Fibroblast of upper back skin (primary cell): Measurements from ENCODE around the gene TSR1.
A peak's percentile ranks its signal among the peaks of the same experiment; 100 is the strongest.

Source experiments
- DNase-seq: peaks from one replicate; pipeline ENCODE4 v3.0.0-alpha.2; 2013

TSR1 gene

GRCh38 chr17:2368359-2368758 lies 32.1 kb upstream of the TSR1 start:
- DNase-seq, result no peak

- DNase-seq, result no peak
Measured at GRCh38 chr17:2366747-2367494, 30.7 kb upstream of the TSR1 start.

- no peak for DNase-seq
Measured at GRCh38 chr17:2365132-2365531, 28.9 kb upstream of the TSR1 start.

GRCh38 chr17:2364763-2365116 lies 28.5 kb upstream of the TSR1 start:
- no peak for DNase-seq

GRCh38 chr17:2363851-2364762 lies 27.9 kb upstream of the TSR1 start:
- DNase-seq, result no peak

- no peak for DNase-seq
Measured at GRCh38 chr17:2363318-2363717, 27.1 kb upstream of the TSR1 start.

- no peak for DNase-seq
Measured at GRCh38 chr17:2362881-2363280, 26.6 kb upstream of the TSR1 start.

GRCh38 chr17:2362416-2362815 lies 26.2 kb upstream of the TSR1 start:
- no peak for DNase-seq

GRCh38 chr17:2362016-2362415 lies 25.8 kb upstream of the TSR1 start:
- no peak for DNase-seq

- DNase-seq, result no peak
Measured at GRCh38 chr17:2361010-2361760, 24.9 kb upstream of the TSR1 start.

- no peak for DNase-seq
Measured at GRCh38 chr17:2357931-2358434, 21.7 kb upstream of the TSR1 start.

- no peak for DNase-seq
Measured at GRCh38 chr17:2357237-2357636, 21.0 kb upstream of the TSR1 start.

- no peak for DNase-seq
Measured at GRCh38 chr17:2354311-2354710, 18.1 kb upstream of the TSR1 start.

GRCh38 chr17:2351269-2351668 lies 15.0 kb upstream of the TSR1 start:
- DNase-seq, result no peak

GRCh38 chr17:2347805-2348685 lies 11.8 kb upstream of the TSR1 start:
- peak; percentile 73 for DNase-seq

- no peak for DNase-seq
Measured at GRCh38 chr17:2346475-2346874, 10.2 kb upstream of the TSR1 start.

GRCh38 chr17:2344528-2344927 lies 8.3 kb upstream of the TSR1 start:
- DNase-seq, result no peak

GRCh38 chr17:2343421-2343820 lies 7.2 kb upstream of the TSR1 start:
- DNase-seq, result no peak

GRCh38 chr17:2338315-2338657 lies 2.0 kb upstream of the TSR1 start:
- no peak for DNase-seq

- peak; percentile 38 for DNase-seq
Measured at GRCh38 chr17:2337544-2338314, 1.5 kb upstream of the TSR1 start.

- DNase-seq, result peak; percentile 59
Measured at GRCh38 chr17:2336852-2337543, 741 bp upstream of the TSR1 start, which contains the start of gene SGSM2. TSS of gene SGSM2 (plus strand) at chr17:2337501. CDS start at chr17:2337689, 188 bp downstream.
